HG03469 (cell line): ENCODE data around the gene LAG3.

Experiments
- ATAC-seq: cut with Tn5 transposase; IDR thresholded peaks from one replicate; pipeline ENCODE4 v1.9.1; 2021; ENCODE audit warnings: mild to moderate bottlenecking, moderate library complexity, moderate number of reproducible peaks; ENCODE audit not compliant: unreplicated experiment

LAG3 gene

GRCh38 chr12:6787309-6787708 is 15.0 kb downstream of the LAG3 start:
- no peak for ATAC-seq

- ATAC-seq = no peak
These were observed 16.9 kb downstream of the LAG3 start, which contains the start of gene CD4 for GRCh38 chr12:6788972-6789924. Gene CD4 (plus strand): TSS chr12:6789528. CDS start chr12:6800139, 10,611 bp downstream.

DNA sequence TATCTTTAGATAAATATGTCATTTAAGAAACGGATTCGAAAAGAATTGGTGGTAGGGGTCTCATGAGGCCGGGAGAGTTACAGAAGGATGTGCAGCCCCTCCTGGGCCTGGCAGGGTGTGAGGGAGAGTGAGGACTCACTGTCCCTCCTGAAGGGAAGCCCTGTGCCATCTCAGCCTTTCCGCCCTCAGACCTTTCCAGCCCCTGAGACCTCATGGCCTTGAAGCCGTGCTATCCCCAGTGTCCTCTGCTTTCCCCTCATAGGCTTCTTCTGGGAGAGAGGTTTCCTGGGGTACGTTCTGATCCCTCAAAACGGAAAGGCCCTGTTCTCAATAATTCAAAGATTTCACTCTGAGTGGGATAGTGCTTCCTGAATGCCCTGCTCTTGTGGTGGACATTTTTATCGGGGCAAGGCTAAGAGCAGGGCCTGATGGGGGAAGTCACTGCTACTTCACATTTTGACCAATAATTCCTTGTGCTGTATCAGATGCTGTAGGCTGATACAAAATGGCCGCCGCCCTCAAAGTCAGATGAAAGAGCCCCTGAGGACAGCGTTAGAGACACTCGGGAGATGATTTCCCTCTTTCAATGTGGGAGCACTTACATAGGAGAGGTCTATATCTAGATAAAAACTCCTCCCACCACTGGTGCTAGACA is 18.3 kb downstream of the LAG3 start:
- no peak for ATAC-seq

- no peak for ATAC-seq
These were observed 19.7 kb downstream of the LAG3 start for GRCh38 chr12:6791931-6792520.

DNA sequence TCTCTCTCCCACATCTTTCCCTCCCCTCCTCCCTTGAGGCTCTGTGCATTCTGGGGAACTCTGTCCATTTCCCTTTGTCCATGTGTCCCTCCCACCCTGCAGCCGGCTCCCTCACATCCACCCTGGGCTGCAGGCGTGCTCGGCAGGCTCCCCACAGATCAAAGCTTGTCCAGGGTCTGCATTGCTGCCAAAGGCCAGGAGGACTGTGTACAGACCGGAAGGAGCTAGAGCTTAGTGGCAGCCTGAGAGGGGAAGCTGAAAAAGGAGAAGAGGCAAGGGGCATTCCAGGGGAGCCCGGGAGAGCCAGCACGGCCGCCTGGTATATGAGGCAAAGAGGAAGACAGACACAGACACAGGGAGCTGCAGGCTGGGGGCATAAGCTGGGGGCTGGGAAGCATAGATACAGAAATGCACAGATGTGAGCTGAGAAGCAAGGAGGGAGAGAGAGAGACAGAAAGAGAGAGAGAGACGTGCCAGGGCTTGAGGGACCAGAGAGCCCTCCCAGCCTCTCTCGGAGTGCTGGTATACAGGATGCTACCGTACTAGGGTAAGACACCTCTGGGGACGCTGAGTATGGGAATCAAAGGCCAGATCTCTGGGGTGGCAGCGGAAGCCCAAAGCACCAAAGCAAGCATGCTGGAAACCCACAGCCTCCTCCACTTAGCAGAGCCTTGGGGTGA is 20.3 kb downstream of the LAG3 start:
- ATAC-seq = no peak

- ATAC-seq = no peak
These were observed 22.8 kb downstream of the LAG3 start for GRCh38 chr12:6795088-6795487.

GRCh38 chr12:6796576-6796975 is 24.3 kb downstream of the LAG3 start:
- no peak for ATAC-seq

- ATAC-seq = no peak
These were observed 26.8 kb downstream of the LAG3 start for GRCh38 chr12:6799147-6799546.

GRCh38 chr12:6807170-6807569 is 34.9 kb downstream of the LAG3 start:
- ATAC-seq = no peak

- ATAC-seq = no peak
These were observed 36.7 kb downstream of the LAG3 start for GRCh38 chr12:6809056-6809455.

GRCh38 chr12:6810758-6811157 is 38.4 kb downstream of the LAG3 start:
- ATAC-seq = no peak

- ATAC-seq = no peak
These were observed 41.0 kb downstream of the LAG3 start for GRCh38 chr12:6813363-6813762.

- no peak for ATAC-seq
These were observed 44.3 kb downstream of the LAG3 start for GRCh38 chr12:6816598-6816997.

DNA sequence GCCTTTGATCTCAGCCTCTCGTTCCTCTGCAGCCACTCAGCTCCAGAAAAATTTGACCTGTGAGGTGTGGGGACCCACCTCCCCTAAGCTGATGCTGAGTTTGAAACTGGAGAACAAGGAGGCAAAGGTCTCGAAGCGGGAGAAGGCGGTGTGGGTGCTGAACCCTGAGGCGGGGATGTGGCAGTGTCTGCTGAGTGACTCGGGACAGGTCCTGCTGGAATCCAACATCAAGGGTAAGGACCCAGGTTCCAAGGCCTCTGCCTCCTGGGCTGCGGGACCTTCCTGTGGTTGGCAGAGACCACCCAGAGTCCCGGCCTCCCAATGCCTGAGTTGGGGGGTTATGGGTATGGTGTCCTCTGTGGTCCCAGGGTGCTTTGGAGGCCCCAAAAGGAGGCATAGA is 44.8 kb downstream of the LAG3 start:
- no peak for ATAC-seq

DNA sequence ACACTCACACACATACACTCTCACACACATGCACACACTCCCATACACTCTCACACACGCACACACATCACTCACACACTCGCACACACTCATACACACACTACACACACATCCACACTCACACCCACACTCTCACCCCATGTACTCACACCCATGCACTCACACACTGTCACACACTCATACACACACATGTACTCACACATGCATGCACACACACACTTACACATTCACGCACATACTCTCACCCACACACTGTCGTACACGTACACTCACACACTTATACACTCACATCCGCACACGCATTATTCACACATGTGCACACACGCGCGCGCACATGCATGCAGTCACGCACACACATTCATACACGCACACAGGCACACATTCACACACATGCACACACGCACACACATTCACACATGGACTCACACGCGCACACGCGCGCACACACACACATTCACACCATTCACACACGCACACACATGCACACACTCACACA is 45.4 kb downstream of the LAG3 start:
- ATAC-seq = no peak

DNA sequence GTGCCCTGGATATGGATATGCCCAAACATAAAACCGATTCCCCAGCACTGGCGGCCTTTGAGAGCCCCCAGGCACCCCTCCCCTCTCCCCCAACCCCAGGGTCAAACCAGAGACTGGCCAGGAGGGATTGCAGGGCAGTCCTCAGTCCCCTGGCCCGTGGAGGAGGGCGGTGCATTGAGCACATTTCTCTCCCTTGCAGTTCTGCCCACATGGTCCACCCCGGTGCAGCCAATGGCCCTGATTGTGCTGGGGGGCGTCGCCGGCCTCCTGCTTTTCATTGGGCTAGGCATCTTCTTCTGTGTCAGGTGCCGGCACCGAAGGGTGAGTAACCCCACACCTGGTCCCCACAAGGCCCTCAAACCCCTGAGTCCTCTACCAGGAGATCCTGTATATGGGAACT is 45.9 kb downstream of the LAG3 start:
- ATAC-seq = no peak

GRCh38 chr12:6818645-6819044 is 46.3 kb downstream of the LAG3 start:
- ATAC-seq = no peak

DNA sequence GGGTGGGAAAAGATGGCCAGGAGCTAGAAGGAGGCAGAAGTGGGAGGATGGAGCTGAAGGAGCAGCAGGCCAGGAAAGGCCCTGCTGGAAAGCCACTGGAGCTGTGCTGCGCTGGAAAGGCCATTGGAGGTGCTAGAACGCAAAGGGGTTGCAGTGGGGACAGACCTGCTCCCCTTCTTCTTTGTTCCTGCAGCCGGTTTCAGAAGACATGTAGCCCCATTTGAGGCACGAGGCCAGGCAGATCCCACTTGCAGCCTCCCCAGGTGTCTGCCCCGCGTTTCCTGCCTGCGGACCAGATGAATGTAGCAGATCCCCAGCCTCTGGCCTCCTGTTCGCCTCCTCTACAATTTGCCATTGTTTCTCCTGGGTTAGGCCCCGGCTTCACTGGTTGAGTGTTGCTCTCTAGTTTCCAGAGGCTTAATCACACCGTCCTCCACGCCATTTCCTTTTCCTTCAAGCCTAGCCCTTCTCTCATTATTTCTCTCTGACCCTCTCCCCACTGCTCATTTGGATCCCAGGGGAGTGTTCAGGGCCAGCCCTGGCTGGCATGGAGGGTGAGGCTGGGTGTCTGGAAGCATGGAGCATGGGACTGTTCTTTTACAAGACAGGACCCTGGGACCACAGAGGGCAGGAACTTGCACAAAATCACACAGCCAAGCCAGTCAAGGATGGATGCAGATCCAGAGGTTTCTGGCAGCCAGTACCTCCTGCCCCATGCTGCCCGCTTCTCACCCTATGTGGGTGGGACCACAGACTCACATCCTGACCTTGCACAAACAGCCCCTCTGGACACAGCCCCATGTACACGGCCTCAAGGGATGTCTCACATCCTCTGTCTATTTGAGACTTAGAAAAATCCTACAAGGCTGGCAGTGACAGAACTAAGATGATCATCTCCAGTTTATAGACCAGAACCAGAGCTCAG is 47.0 kb downstream of the LAG3 start:
- ATAC-seq = no peak

- ATAC-seq = no peak
These were observed 47.8 kb downstream of the LAG3 start for GRCh38 chr12:6820166-6820565.
